Renal cortex interstitium (tissue), 11 donors: ENCODE data around the gene CD33. TPM values are rescaled to one million over a fixed set of nuclear protein-coding genes. Genes with fewer than 3 reads are reported as not detected.
"Not testable (repeated sequence)": the region's sequence is repeated elsewhere in the genome, so short reads cannot be mapped to it uniquely, and the experiment has no call there.

Experiments
- DNase-seq, 11 donors: peaks; one replicate each; pipeline ENCODE4 v3.0.0-alpha.2; 2013; ENCODE audit warnings: low read depth in 9 of 11, low spot score in 4 of 11; ENCODE audit errors: extremely low read depth in 1 of 11
- polyA plus RNA-seq, 3 donors: library from polyadenylated mRNA; unstranded; fragments of 120-200 nt; gene quantifications; one replicate each; pipeline ENCODE4 v1.2.1, GENCODE V29; 2013; ENCODE audit not compliant: insufficient read length in 3 of 3

Gene CD33
- polyA plus RNA-seq, 3 donors: 1.8 to 2.4 (median 1.8) TPM

DNA sequence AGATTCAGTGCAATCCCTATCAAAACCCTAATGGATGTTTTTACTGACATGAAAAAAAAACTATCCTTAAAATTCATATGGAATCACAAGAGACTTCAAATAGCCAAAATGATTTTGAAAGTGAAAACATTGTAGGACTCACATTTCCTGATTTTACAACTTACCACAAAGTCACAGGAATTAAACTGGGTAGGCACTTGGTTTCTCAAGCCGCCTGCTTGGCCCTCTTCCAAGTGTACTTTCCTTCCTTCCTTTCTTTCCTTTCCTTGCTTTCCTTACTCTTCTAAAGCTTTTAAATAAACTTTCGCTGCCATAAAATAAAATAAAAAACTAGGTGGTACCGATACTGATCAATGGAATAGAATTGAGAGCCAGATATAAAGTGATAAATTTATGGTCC is 21.0 kb upstream of the CD33 start:
- DNase-seq: no peak

DNA sequence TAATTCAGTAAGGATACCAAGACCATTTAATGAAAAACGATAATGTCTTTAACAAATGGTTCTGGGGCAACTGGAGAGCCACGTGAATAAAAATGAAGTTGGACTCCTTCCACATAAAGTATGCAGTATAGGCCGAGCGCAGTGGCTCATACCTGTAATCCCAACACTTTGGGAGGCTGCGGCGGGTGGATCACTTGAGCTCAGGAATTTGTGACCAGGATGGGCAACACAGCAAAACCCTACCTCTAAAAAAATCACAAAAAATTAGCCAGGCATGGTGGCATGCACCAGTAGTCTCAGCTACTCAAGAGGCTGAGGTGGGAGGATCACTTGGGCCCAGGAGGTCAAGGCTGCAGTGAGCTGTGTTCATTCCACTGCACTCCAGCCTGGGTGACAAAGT is 20.6 kb upstream of the CD33 start:
- no peak for DNase-seq

DNA sequence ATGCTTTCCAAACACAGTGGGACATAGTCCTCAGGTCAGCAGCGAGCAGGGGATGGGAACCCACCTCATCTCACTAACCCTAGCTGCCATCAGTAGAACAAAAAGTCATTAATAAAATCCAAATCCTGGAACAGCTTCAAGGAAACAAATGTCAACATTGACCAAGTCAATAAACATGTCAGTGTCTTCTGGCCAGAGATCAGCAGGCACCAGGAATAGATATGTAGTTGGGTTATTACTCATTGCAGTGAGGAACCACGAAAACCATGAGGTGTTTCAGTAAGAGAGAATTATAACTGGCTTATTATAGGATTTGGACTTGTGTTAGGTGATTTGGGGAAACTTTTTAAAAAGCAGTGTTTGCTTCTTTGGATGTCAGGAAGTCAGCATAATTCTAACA is 17.1 kb upstream of the CD33 start:
- no peak for DNase-seq

DNA sequence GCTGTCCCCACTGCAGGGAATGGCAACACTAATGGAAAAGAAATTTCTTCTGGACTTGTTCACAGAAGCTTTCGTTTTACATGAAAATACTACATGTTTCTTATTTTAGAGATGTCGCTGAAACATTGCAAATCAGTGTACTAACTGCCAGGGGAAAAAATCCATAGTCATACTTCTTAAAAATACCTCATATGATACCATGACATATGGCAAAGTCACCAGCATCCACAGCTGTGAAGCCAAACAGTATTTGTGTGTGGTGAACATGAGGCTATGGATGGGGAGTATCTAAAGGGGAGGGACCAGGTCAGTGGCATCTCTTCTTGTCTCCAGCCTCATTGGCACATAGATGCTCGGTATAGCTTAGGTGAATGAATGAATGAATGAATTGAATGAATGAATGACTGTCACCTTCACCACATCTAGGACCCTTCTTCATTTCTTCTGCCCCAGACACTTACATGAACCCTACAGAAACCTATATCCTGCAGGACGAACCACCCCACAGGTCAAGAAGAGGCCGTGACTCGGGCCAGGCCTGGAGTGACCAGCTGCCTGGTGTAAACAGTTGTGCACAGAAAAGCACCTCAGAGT is 14.6 kb upstream of the CD33 start:
- no peak for DNase-seq

DNA sequence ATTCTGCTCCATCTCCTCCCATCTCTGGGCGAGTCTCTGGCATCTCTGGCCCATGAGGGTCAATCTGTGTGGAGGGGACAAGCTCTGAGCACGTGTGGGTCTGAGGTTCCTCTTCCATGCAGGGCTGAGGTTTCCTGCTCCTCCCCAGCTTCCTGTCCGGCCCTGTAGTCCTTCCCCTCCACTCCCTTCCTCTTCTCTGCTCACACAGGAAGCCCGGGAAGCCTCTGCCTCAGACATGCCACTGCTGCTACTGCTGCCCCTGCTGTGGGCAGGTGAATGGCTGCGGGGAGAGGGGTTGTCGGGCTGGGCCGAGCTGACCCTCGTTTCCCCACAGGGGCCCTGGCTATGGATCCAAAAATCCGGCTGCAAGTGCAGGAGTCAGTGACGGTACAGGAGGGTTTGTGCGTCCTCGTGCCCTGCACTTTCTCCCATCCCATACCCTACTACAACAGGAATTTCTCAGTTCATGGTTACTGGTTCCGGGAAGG is 14.0 kb upstream of the CD33 start:
- DNase-seq: not testable (repeated sequence)

DNA sequence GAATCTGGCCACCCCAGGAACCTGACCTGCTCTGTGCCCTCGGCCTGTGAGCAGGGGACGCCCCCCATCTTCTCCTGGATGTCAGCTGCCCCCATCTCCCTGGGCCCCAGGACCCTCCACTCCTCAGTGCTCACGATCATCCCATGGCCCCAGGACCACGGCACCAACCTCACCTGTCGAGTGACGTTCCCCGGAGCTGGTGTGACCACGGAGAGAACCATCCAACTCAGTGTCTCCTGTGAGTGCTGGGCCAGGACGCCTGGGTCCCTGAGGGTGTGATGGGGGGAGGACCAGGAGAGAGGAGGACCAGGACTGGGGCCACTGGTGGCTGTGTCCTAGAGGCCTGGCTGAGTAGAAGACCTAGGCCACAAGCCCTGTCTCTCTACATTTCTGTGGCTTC is 13.0 kb upstream of the CD33 start:
- no peak for DNase-seq

DNA sequence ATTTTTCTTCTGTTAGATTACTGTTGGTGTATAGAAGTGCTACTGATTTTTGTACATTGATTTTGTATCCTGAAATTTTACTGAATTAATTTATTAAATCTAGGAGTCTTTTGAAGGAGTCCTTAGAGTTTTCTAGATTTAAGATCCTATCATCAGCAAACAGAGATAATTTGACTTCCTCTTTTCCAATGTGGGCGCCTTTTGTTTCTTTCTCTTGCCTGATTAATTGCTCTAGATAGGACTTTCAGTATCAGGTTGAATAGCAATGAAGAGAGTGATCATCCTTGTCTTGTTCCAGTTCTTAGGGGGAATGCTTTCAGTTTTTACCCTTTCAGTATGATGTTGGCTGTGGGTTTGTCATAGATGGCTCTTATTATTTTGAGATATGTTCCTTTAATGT is 5.6 kb upstream of the CD33 start:
- DNase-seq: no peak

DNA sequence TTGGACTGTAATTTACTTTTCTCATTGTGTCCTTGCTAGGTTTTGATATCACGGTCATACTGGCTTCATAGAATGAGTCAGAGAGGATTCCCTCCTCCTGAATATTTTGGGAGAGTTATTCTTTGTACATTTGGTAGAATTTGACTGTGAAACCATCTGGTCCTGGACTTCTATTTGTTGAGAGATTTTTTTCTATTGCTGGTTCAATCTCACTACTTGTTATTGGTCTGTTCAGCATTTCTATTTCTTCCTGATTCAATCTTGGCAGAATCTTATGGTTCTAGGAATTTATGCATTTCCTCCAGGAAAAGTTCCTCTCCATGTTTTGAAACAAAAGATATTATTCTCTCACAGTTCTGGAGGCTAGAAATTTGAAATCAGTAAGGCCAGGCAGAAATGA is 4.9 kb upstream of the CD33 start:
- DNase-seq: no peak

DNA sequence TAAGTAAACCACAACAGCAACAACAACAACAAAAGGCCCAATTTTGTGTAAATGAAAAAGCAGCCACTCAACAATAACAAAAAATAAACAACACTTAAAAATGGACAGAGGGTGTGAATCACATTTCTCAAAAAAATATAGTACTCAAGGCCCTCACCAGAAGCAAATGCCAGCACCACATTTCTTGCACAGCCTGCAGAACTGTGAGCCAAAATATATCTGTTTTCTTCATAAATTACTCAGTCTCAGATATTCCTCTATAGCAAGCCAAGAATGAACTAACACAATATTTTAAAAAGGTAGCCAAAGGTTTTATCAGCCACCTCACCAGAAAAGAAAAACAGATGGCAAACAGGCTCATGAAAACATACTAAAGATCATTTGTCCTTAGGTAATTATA is 3.9 kb upstream of the CD33 start:
- no peak for DNase-seq

DNA sequence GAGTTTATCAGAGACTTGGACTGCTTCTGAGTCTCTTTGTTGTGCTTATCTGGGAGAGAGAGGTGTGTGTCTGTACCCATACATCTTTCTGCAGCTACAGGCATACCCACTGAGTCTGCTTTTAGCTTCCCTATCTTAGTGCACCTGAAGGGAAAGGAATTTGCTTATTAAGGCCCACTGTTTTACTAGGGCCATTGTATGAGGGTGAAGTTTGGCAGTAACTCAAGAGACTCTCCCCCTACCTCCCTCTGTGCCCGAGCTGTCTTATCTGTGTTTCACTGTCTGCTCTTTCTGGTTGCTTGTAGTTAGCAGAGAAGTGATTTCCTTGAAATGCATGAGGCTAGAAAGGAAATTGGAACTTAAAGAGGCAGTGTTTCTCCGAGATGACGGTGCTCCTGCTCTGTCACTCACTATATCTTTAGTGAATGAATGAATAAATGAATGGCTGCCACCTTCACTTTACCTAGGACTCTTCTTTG is 678 bp upstream of the CD33 start:
- no peak for DNase-seq

DNA sequence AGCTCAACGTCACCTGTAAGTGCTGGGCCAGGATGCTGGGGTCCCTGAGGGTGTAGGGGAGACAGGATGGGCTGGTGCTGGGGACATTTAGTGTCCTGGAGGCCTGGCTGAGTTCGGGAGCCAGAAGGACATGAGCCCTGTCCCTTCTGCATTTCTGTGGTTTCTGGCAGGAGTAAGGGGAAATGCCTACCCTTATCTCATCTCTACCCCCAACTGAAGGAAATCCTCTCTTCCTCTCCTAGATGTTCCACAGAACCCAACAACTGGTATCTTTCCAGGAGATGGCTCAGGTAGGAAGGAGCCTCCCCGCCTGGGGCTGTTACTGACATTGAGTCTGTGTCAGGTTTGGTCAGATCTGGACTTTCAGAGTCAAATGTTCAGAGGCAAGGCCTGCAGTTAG is 1.2 kb downstream of the CD33 start:
- no peak for DNase-seq

DNA sequence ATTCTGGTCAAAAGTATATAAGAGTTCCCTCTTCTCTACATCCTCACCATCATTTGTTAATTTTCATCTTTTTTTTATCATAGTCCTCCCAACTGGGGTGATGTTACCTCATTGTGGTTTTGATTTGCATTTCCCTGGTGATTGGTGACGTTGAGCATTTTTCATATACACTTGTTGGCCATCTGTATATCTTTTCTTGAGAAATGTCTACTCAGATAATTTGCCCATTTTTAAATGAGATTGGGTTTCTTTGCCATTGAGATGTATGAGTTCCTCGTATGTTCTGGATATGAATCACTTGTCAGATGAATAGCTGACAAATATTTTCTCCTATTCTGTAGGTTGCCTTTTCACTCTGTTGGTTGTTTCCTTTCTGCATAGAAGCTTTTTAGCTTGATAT is 2.4 kb downstream of the CD33 start:
- DNase-seq: no peak

DNA sequence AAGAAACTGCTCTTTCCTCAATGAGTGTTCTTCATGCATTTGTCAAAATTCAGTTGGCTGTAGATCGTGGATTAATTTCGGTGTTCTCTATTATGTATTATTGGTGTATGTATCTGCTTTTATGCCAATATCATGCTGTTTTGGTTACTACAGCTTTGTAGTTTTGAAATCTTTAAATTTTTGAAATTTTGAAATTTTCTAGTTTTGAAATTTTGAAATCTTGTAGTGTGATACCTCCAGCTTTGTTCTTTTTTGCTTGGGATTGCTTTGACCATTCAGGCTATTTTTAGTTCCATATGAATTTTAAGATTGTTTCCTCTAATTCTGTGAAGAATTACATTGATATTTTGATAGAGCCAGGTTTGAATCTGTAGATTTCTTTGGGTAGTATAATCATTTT is 3.1 kb downstream of the CD33 start:
- DNase-seq: no peak

DNA sequence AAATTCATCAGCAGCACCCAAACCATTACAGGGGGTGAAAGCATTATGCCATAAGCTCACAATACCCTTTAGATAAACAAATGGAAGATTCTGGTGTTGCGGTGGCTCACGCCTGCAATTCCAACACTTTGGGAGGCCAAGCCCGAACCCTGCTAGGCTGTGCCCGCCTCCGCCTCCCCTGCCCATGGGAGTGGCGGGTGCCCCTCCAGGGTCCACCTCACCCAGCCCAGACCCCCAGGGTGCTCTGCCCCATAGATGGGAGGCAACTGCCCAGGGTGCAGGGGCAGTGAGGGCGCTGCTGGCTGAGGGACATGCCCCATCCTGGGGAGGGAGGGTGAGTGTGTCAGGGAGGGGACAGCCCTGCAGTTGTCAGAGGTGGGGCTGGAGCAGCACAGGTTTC is 16.0 kb downstream of the CD33 start:
- no peak for DNase-seq

DNA sequence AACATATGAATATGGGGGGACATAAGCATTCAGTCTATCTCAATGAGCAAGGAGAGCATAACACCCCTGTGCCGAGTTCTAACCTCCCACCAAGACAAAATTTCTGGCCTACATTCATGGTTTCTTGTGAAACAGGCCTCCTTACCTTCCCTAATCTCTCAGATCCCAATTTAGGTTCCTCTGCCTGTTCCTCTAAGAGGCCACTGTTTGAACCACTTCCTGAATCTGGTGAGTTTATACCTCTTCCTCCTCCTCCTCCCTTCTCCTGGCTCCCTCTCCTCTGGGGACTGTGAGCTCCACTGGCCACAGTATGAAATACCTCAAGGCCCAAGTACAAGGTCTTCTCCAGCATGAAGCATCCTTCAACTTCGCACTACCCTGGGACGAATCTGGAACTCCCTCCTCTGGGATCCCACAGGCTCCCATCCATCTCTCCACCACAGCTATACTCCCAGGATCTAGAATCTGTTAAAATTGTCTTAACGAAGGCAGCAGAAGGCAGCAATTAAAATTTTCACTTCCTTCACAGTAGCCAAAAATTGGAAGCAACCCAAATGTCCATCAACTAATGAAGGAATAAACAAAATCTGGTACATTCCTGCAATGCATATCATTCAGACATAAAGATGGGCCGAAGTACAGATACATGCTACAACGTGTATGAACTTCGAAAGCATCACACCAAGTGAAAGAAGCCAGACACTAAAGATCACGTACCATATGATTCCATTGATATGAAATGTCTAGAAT is 18.2 kb downstream of the CD33 start:
- no peak for DNase-seq

DNA sequence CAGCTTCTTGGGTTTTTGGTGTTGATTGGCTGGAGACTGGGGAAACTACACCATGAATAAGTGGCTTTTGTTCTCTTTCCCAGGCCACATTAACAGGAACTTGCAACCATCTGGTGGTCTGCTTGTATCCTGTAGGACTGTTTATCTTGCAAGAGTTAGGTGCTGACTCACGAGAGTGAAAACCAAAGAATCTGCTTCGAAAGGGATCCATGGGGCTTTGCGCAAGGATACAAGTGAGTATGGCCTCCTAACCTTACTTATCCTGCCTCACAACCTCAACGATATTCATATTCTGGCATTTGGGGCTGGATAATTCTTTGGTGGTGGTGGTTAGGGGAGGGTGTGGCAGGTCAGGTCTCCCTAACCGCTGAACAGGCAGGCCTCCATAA is 21.3 kb downstream of the CD33 start:
- DNase-seq: no peak

DNA sequence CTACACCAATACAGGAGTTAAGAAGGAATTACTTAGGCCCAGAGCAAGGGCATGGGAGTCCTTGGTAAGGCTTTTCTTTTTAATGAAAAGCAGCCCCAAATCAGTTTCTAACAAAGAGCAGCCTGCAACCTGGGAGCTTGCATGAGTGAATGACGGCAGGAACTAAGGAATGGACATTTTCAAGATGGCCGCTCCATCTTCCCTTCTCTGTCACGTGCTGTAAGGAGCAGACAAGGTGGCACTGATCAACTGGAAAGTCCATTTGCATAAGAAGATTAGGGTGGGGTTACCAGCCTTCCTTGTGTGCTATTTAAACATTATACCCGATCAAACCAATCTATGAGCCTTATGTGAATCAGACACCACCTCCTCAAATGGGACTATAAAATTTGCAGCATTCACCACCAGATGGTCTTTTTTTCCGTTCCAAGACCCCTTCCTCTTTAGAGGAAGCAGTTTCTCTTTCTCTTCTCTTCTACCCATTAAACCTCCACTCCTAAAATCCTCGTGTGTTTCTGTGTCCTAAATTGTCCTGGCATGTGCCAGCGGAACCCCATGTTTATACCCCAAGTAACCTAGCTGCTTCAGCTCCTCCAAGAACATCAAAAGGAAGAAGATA is 23.2 kb downstream of the CD33 start:
- no peak for DNase-seq

DNA sequence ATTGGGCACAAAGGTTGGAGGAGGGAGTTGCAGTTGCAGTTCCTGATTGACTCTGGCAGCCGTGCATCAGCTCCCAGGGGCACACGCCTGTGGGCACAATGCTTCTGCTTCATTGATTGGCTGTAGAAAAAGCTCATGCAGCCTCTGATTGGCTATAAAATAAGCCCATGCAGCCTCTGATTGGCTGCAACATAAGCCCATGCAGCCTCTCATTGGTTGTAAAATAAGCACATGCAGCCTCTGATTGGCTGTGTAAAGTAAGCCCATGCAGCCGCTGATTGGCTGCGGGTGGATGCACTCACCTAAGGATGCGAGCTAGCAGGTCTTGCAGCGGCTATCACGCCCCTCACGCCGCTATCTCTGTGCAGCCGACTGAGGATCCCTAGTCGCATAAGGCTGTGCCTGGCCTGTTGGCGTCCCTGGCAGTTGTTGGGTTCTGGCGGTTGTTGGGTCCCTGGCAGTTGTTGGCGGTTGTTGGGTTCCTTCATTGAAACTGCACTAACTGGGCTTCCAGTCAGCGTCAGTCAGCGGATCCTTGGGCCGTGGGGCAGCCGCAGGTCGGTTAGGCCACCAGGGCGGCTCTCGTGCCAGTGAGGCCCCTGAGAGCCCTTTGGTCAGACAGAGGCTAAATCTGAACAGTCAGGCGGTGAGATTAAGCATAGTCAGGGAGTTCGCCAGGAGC is 26.0 kb downstream of the CD33 start, which contains the start of gene SIGLECL1:
TSS of gene SIGLECL1 (plus strand) at position 295 of the 682 bp plus-strand sequence. CDS start 12,993 bp downstream, outside the sequence.
- DNase-seq: no peak

DNA sequence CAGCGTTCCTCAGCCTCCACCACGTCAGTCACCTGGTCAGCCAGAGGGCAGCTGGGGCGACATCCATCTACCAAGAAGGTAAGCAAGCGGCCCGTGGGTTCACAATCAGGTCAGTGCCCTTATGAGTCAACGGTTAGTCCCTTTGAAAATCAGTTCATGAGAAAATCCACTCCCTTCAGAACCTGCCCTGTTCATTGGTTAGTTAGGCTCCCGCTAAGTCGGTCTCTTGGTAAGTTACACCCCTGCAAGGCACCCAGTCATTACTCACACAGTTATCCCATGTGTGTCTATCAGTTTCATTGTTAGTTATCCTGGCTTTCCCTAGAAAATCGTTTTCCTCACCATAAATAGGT is 26.6 kb downstream of the CD33 start:
- no peak for DNase-seq
